Measurements from ENCODE around the gene PTPRN2. TPM values are rescaled to one million over a fixed set of nuclear protein-coding genes. Genes with fewer than 3 reads are reported as not detected.

PTPRN2 gene
- polyA plus RNA-seq, 1 of the 3 experiments (the other 2 are of a cell fraction): 4.0 TPM

- no peaks in the 10 kb centered on the region for H3K27me3 ChIP-seq (ENCODE audit: insufficient read depth)
- TF ChIP-seq FOXM1 (IDR thresholded peaks at IDR 0.05; ENCODE audit: low read depth) (no peak), USF1 (IDR thresholded peaks at IDR 0.05; ENCODE audit: borderline replicate concordance, low read depth) (no peak), RCOR1 (IDR thresholded peaks at IDR 0.05; ENCODE audit: low read length) (no peak), MXI1 (IDR thresholded peaks at IDR 0.05; ENCODE audit: low read depth, low read length) (no peak), MAX (IDR thresholded peaks at IDR 0.05; ENCODE audit: low read depth) (no peak), NFIC (IDR thresholded peaks at IDR 0.05; ENCODE audit: borderline replicate concordance) (no peak), FOXJ3 (CRISPR knock-in tag; IDR thresholded peaks at IDR 0.05) (no peak), TCF12 (IDR thresholded peaks at IDR 0.05) (no peak), CTCF (IDR thresholded peaks at IDR 0.05) (no peak), GATA2 (CRISPR knock-in tag; IDR thresholded peaks at IDR 0.05) (no peak), PBX3 (IDR thresholded peaks at IDR 0.05) (no peak), RFX5 (IDR thresholded peaks at IDR 0.05; ENCODE audit: low read length) (no peak), POLR2AphosphoS5 (IDR thresholded peaks at IDR 0.05; ENCODE audit: low read depth, low read length) (no peak), EZH2phosphoT487 (IDR thresholded peaks at IDR 0.05; ENCODE audit: borderline replicate concordance, low read depth) (no peak), NRF1 (IDR thresholded peaks at IDR 0.05; ENCODE audit: low read depth, low read length) (no peak), TAF1 (IDR thresholded peaks at IDR 0.05; ENCODE audit: borderline replicate concordance, low read depth, low read length) (no peak), FOSL2 (IDR thresholded peaks at IDR 0.05; ENCODE audit: borderline replicate concordance, low read depth) (no peak), EP300 (IDR thresholded peaks at IDR 0.05; ENCODE audit: borderline replicate concordance in 1 of 2, low read depth in 1 of 2, low read length in 1 of 2) (no peak)
- H3K4me2 ChIP-seq: no peak overlapping the region
- no peaks in the 10 kb centered on the region for H3K79me2 ChIP-seq (ENCODE audit: insufficient read depth)
- no peak overlapping the region for H3K4me3 ChIP-seq (ENCODE audit: low read depth in 2 of 2, low read length in 1 of 2)
- H3K9ac ChIP-seq: no peak overlapping the region
- H3K4me1 ChIP-seq (ENCODE audit: control insufficient read depth in 1 of 2, insufficient read depth in 2 of 2, low read depth in 1 of 2, low read length in 1 of 2): no peaks in the 10 kb centered on the region
- no peaks in the 10 kb centered on the region for H3K36me3 ChIP-seq (replicated peaks in 1 of 2; ENCODE audit: control insufficient read depth in 1 of 2, insufficient read depth in 2 of 2, low read length in 1 of 2)
- no peak overlapping the region for H2AFZ ChIP-seq (ENCODE audit: low read depth)
- H3F3A ChIP-seq (replicated peaks; ENCODE audit: insufficient read depth): no peaks in the 10 kb centered on the region
- no peaks in the 10 kb centered on the region for H3K9me3 ChIP-seq
- WGBS (ENCODE audit: low lambda C conversion rate): 46% methylated on average over 6 of the region's 22 CpGs
- POLR2A ChIA-PET: no interaction called here
- no peaks in the 10 kb centered on the region for H3K9me2 ChIP-seq
- no peak overlapping the region for H3K27ac ChIP-seq (ENCODE audit: low read depth in 2 of 2, low read length in 1 of 2)
- CTCF ChIA-PET: interaction anchor here (1.1 kb wide), 1 partner anchor 443 kb away, joined by 3 read pairs; no protein-coding TSS in a partner anchor
- no peak for DNase-seq
- no peaks in the 10 kb centered on the region for H4K20me1 ChIP-seq (ENCODE audit: insufficient read depth)
Measured at GRCh38 chr7:158318511-158318913, 269.1 kb downstream of the PTPRN2 start.
